Esophagus squamous epithelium (tissue), 4 donors: Measurements from ENCODE around the gene TAL1.

Experiments used
- CTCF ChIP-seq, 6 experiments: fragments of 450-650 bp in 4 of 6; fragments of 200-600 bp in 2 of 6; sonication (generic) in 2 of 6; IDR thresholded peaks; one replicate each; pipeline ENCODE4 v1.5.1; 2016 to 2019; ENCODE audit warnings: antibody characterized with exemption in 6 of 6, mild to moderate bottlenecking in 4 of 6, moderate library complexity in 4 of 6
- POLR2A ChIP-seq, 4 donors: fragments of 450-650 bp; IDR thresholded peaks; one replicate each; pipeline ENCODE4 v1.6.1; 2017; ENCODE audit warnings: antibody characterized with exemption in 4 of 4, mild to moderate bottlenecking in 4 of 4, moderate library complexity in 3 of 4

- TF ChIP-seq CTCF (IDR thresholded peaks at IDR 0.05): no peak
- no peak for TF ChIP-seq POLR2A (IDR thresholded peaks at IDR 0.05)
These were observed 19.3 kb downstream of the TAL1 start for GRCh38 chr1:47212636-47213229.
